Choroid plexus epithelial cell (primary cell): ENCODE results near the gene KLRD1.
A peak's percentile ranks its signal among the peaks of the same experiment; 100 is the strongest.
"Not testable (repeated sequence)": the region's sequence is repeated elsewhere in the genome, so short reads cannot be mapped to it uniquely, and the experiment has no call there.

Experiments
- DNase-seq: peaks from one replicate; pipeline ENCODE4 v3.0.0-alpha.2; 2010; ENCODE audit warnings: low read depth
- H3K4me3 ChIP-seq: 2 replicates; pipeline ENCODE4 v1.5.1; 2011; ENCODE audit warnings: low read depth, mild to moderate bottlenecking, control low read depth, low read length, moderate library complexity
- CTCF ChIP-seq: conservative IDR thresholded peaks from 2 replicates; pipeline ENCODE4 v1.5.1; 2011; ENCODE audit warnings: low read depth, mild to moderate bottlenecking, control low read depth, inconsistent platforms, low read length, moderate library complexity

The KLRD1 gene

GRCh38 chr12:10364815-10365622 is 57.3 kb downstream of the KLRD1 start:
- TF ChIP-seq CTCF, result no peak
- H3K4me3 ChIP-seq, result peak overlapping the region; percentile 56
- peak; percentile 94 for DNase-seq

- peak; percentile 51 for TF ChIP-seq CTCF
- DNase-seq, result peak; percentile 52
- peak overlapping the region; percentile 56 for H3K4me3 ChIP-seq
Observed at GRCh38 chr12:10365696-10366405, 58.2 kb downstream of the KLRD1 start.

- no peak overlapping the region for H3K4me3 ChIP-seq
- DNase-seq, result peak; percentile 66
- TF ChIP-seq CTCF, result peak; percentile 44
Observed at GRCh38 chr12:10366875-10367274, 59.2 kb downstream of the KLRD1 start.

GRCh38 chr12:10367714-10368113 is 60.0 kb downstream of the KLRD1 start:
- not testable (repeated sequence) for H3K4me3 ChIP-seq, DNase-seq

- no peak for TF ChIP-seq CTCF
- DNase-seq, result no peak
- H3K4me3 ChIP-seq, result no peak overlapping the region
Observed at GRCh38 chr12:10368206-10369171, 60.8 kb downstream of the KLRD1 start.

- no peak for TF ChIP-seq CTCF
- no peak overlapping the region for H3K4me3 ChIP-seq
- no peak for DNase-seq
Observed at GRCh38 chr12:10369557-10370415, 62.1 kb downstream of the KLRD1 start.

- not testable (repeated sequence) for DNase-seq, H3K4me3 ChIP-seq
Observed at GRCh38 chr12:10371893-10372535, 64.3 kb downstream of the KLRD1 start.
